Measurements from ENCODE around the gene FBLIM1.

FBLIM1 gene

GRCh38 chr1:15748690-15749398 is 9.8 kb upstream of the FBLIM1 start:
- DNase-seq, result no peak

GRCh38 chr1:15749399-15750291 is 8.9 kb upstream of the FBLIM1 start:
- no peak for DNase-seq

- DNase-seq, result no peak
These were observed 7.7 kb upstream of the FBLIM1 start for GRCh38 chr1:15750924-15751323.

GRCh38 chr1:15751717-15752116 is 6.9 kb upstream of the FBLIM1 start:
- DNase-seq, result no peak

- no peak for DNase-seq
These were observed 4.8 kb upstream of the FBLIM1 start for GRCh38 chr1:15753776-15754175.

GRCh38 chr1:15755021-15755645 is 3.5 kb upstream of the FBLIM1 start:
- no peak for DNase-seq

- no peak for DNase-seq
These were observed 3.0 kb upstream of the FBLIM1 start for GRCh38 chr1:15755646-15756040.

GRCh38 chr1:15756143-15757015 is 2.2 kb upstream of the FBLIM1 start:
- DNase-seq, result no peak

- no peak for DNase-seq
These were observed 1.5 kb upstream of the FBLIM1 start for GRCh38 chr1:15757016-15757543.

- no peak for DNase-seq
These were observed 836 bp upstream of the FBLIM1 start for GRCh38 chr1:15757575-15758342.

GRCh38 chr1:15758953-15759661 is 512 bp downstream of the FBLIM1 start:
- DNase-seq, result no peak

GRCh38 chr1:15760520-15761211 is 2.1 kb downstream of the FBLIM1 start:
- no peak for DNase-seq

GRCh38 chr1:15761366-15762128 is 3.0 kb downstream of the FBLIM1 start:
- no peak for DNase-seq

- no peak for DNase-seq
These were observed 4.0 kb downstream of the FBLIM1 start for GRCh38 chr1:15762546-15762945.

GRCh38 chr1:15764269-15764764 is 5.7 kb downstream of the FBLIM1 start:
- DNase-seq, result no peak

- DNase-seq, result no peak
These were observed 6.3 kb downstream of the FBLIM1 start for GRCh38 chr1:15764890-15765289.

GRCh38 chr1:15765495-15766194 is 7.0 kb downstream of the FBLIM1 start:
- DNase-seq, result no peak

- no peak for DNase-seq
These were observed 9.3 kb downstream of the FBLIM1 start for GRCh38 chr1:15767941-15768340.

- DNase-seq, result no peak
These were observed 9.8 kb downstream of the FBLIM1 start for GRCh38 chr1:15768388-15768787.

Data from activated gamma-delta T cell (primary cell).